NB4 (cell line): ENCODE measurements around the gene LMO2.

Source experiments
- TF ChIP-seq, protein P1 (sequence below): IDR thresholded peaks from 2 replicates; pipeline ENCODE4 v1.6.1; 2011; ENCODE audit warnings: low read depth, low read length
- TF ChIP-seq, protein P2 (sequence below): IDR thresholded peaks from one replicate; pipeline ENCODE4 v1.5.1; 2012; ENCODE audit warnings: low read depth, low read length

- TF ChIP-seq, protein P1, sequence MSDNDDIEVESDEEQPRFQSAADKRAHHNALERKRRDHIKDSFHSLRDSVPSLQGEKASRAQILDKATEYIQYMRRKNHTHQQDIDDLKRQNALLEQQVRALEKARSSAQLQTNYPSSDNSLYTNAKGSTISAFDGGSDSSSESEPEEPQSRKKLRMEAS: peak; percentile 48
- TF ChIP-seq, protein P2, sequence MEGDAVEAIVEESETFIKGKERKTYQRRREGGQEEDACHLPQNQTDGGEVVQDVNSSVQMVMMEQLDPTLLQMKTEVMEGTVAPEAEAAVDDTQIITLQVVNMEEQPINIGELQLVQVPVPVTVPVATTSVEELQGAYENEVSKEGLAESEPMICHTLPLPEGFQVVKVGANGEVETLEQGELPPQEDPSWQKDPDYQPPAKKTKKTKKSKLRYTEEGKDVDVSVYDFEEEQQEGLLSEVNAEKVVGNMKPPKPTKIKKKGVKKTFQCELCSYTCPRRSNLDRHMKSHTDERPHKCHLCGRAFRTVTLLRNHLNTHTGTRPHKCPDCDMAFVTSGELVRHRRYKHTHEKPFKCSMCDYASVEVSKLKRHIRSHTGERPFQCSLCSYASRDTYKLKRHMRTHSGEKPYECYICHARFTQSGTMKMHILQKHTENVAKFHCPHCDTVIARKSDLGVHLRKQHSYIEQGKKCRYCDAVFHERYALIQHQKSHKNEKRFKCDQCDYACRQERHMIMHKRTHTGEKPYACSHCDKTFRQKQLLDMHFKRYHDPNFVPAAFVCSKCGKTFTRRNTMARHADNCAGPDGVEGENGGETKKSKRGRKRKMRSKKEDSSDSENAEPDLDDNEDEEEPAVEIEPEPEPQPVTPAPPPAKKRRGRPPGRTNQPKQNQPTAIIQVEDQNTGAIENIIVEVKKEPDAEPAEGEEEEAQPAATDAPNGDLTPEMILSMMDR: no peak
Measured at GRCh38 chr11:33907421-33907820, 15.5 kb upstream of the LMO2 start.
